Mesenchymal stem cell (in vitro differentiated cells and primary cell): ENCODE data around the gene NPIPA5.
"Not testable (repeated sequence)": the region's sequence is repeated elsewhere in the genome, so short reads cannot be mapped to it uniquely, and the experiment has no call there.

Source experiments
- DNase-seq: peaks from one replicate; pipeline ENCODE4 v3.0.0-alpha.2; 2013
- H2AFZ ChIP-seq: one replicate; pipeline ENCODE4 v1.6.1; 2013; ENCODE audit warnings: low read depth, mild to moderate bottlenecking, control low read depth, inconsistent platforms, low read length, moderate library complexity
- H2AK5ac ChIP-seq: 2 replicates; pipeline ENCODE4 v1.6.1; 2013; ENCODE audit warnings: low read length, moderate library complexity, mild to moderate bottlenecking, inconsistent platforms; ENCODE audit not compliant: severe bottlenecking
- H2BK120ac ChIP-seq: one replicate; pipeline ENCODE4 v1.6.1; 2013; ENCODE audit warnings: low read depth, mild to moderate bottlenecking, inconsistent platforms, low read length, moderate library complexity
- H2BK12ac ChIP-seq, 2 experiments: one replicate each; pipeline ENCODE4 v1.6.1; 2013; ENCODE audit warnings: inconsistent platforms in 2 of 2, low read length in 2 of 2, mild to moderate bottlenecking in 2 of 2, moderate library complexity in 2 of 2, control low read depth in 1 of 2
- H2BK15ac ChIP-seq: one replicate; pipeline ENCODE4 v1.6.1; 2013; ENCODE audit warnings: mild to moderate bottlenecking, low read depth, inconsistent platforms; ENCODE audit not compliant: poor library complexity, severe bottlenecking
- H2BK5ac ChIP-seq: 2 replicates; pipeline ENCODE4 v1.6.1; 2013; ENCODE audit warnings: low read depth, mild to moderate bottlenecking, low read length, control low read depth, inconsistent platforms; ENCODE audit not compliant: poor library complexity, severe bottlenecking
- H3K14ac ChIP-seq, 2 experiments: one replicate each; pipeline ENCODE4 v1.6.1; 2013; ENCODE audit warnings: inconsistent platforms in 2 of 2, low read length in 2 of 2, control low read depth in 1 of 2, mild to moderate bottlenecking in 1 of 2, moderate library complexity in 1 of 2
- H3K18ac ChIP-seq, 2 experiments: one replicate each; pipeline ENCODE4 v1.6.1; 2013; ENCODE audit warnings: inconsistent platforms in 2 of 2, low read length in 2 of 2, control low read depth in 1 of 2, low read depth in 1 of 2, mild to moderate bottlenecking in 1 of 2
- H3K23ac ChIP-seq, 2 experiments: one replicate each; pipeline ENCODE4 v1.6.1; 2013; ENCODE audit warnings: inconsistent platforms in 2 of 2, low read length in 2 of 2, mild to moderate bottlenecking in 2 of 2, moderate library complexity in 2 of 2, control low read depth in 1 of 2
- H3K27ac ChIP-seq: 2 replicates; pipeline ENCODE4 v1.5.1; 2013; ENCODE audit warnings: mild to moderate bottlenecking, moderate library complexity, low read length, control low read depth, inconsistent platforms; ENCODE audit not compliant: poor library complexity, severe bottlenecking
- H3K27me3 ChIP-seq, 2 experiments: 2 replicates each; pipeline versions ENCODE4 v1.6.1 to v1.7.0; 2013; ENCODE audit warnings: low read length in 2 of 2, mild to moderate bottlenecking in 2 of 2, moderate library complexity in 2 of 2, control low read depth in 1 of 2, inconsistent platforms in 1 of 2; ENCODE audit not compliant: control insufficient read depth in 1 of 2, insufficient read depth in 1 of 2
- H3K36me3 ChIP-seq, 2 experiments: 2 replicates each; pipeline versions ENCODE4 v1.6.1 to v1.7.0; 2013; ENCODE audit warnings: low read length in 2 of 2, control low read depth in 1 of 2, inconsistent platforms in 1 of 2, low read depth in 1 of 2, mild to moderate bottlenecking in 1 of 2; ENCODE audit not compliant: insufficient read depth in 2 of 2, control insufficient read depth in 1 of 2
- H3K4ac ChIP-seq, 2 experiments: one replicate each; pipeline ENCODE4 v1.6.1; 2013; ENCODE audit warnings: inconsistent platforms in 2 of 2, low read length in 2 of 2, mild to moderate bottlenecking in 2 of 2, moderate library complexity in 2 of 2, control low read depth in 1 of 2, low read depth in 1 of 2
- H3K4me1 ChIP-seq: 2 replicates; pipeline ENCODE4 v1.6.1; 2013; ENCODE audit warnings: low read depth, low read length, control low read depth; ENCODE audit not compliant: control insufficient read depth, insufficient read depth
- H3K4me2 ChIP-seq: 2 replicates; pipeline ENCODE4 v1.6.1; 2013; ENCODE audit warnings: low read length, mild to moderate bottlenecking, inconsistent platforms; ENCODE audit not compliant: poor library complexity, severe bottlenecking
- H3K4me3 ChIP-seq, 2 experiments: 2 replicates each; pipeline versions ENCODE4 v1.5.1 to v1.7.0; 2013; ENCODE audit warnings: low read length in 2 of 2, mild to moderate bottlenecking in 2 of 2, control low read depth in 1 of 2, low read depth in 1 of 2; ENCODE audit not compliant: insufficient read depth in 1 of 2
- H3K79me1 ChIP-seq: replicated peaks from 2 replicates; pipeline ENCODE4 v1.6.1; 2013; ENCODE audit warnings: mild to moderate bottlenecking, control low read depth, low read length, inconsistent platforms; ENCODE audit not compliant: poor library complexity, severe bottlenecking
- H3K9ac ChIP-seq: 2 replicates; pipeline ENCODE4 v1.7.0; 2013; ENCODE audit warnings: mild to moderate bottlenecking, low read length, moderate library complexity
- H3K9me3 ChIP-seq: 2 replicates; pipeline ENCODE4 v1.7.0; 2013; ENCODE audit warnings: mild to moderate bottlenecking, low read length; ENCODE audit not compliant: control insufficient read depth
- H4K8ac ChIP-seq: one replicate; pipeline ENCODE4 v1.6.1; 2013; ENCODE audit warnings: inconsistent platforms, mild to moderate bottlenecking, low read length, moderate library complexity
- H4K91ac ChIP-seq: one replicate; pipeline ENCODE4 v1.6.1; 2013; ENCODE audit warnings: mild to moderate bottlenecking, low read length, inconsistent platforms
- WGBS: methylation state at CpG from one replicate; pipeline ENCODE4 v1.1.7; 2013; ENCODE audit warnings: mixed read lengths; 5-methylcytosine and 5-hydroxymethylcytosine counted together

Gene NPIPA5

GRCh38 chr16:15314562-15314961, 63.5 kb downstream of the NPIPA5 start:
- not testable (repeated sequence) for H3K4me3 ChIP-seq, H3K4me1 ChIP-seq, H3K14ac ChIP-seq, H3K79me1 ChIP-seq, H3K9me3 ChIP-seq, H2AK5ac ChIP-seq, H3K9ac ChIP-seq, H2BK12ac ChIP-seq, H3K27me3 ChIP-seq, DNase-seq, H3K18ac ChIP-seq, H4K91ac ChIP-seq, H3K23ac ChIP-seq, H3K4ac ChIP-seq, H2BK15ac ChIP-seq, H2BK5ac ChIP-seq, H2AFZ ChIP-seq, H3K36me3 ChIP-seq, H3K27ac ChIP-seq, H3K4me2 ChIP-seq, H2BK120ac ChIP-seq, H4K8ac ChIP-seq
- 83% methylated on average over 1 of the region's 1 CpG for WGBS
